T47D (cell line): ENCODE results near the gene SEC61A1.

Experiments used
- DNase-seq, 2 experiments: peaks; one replicate each; pipeline versions ENCODE4 v3.0.0 to v3.0.0-alpha.2; 2011 to 2012; ENCODE audit warnings: low read depth in 1 of 2, low spot score in 1 of 2
- JUND ChIP-seq: IDR thresholded peaks from 2 replicates; pipeline ENCODE4 v1.6.1; 2012; ENCODE audit warnings: low read depth
- in situ Hi-C: cut with HindIII; loops from 2 replicates; pipeline ENCODE4 v1.10.0; 2016; ENCODE audit warnings: low sequenced_read_pairs, low pct_unique_long_range_greater_than_20kb

Gene SEC61A1

GRCh38 chr3:128051837-128052594 is at the start of gene SEC61A1:
TSS of gene SEC61A1 (plus strand) at chr3:128052437. CDS start at chr3:128052553, 116 bp downstream.
- DNase-seq: peak; percentile 96 to 97
- no peak for TF ChIP-seq JUND
- in situ Hi-C loops: no loop called here

DNA sequence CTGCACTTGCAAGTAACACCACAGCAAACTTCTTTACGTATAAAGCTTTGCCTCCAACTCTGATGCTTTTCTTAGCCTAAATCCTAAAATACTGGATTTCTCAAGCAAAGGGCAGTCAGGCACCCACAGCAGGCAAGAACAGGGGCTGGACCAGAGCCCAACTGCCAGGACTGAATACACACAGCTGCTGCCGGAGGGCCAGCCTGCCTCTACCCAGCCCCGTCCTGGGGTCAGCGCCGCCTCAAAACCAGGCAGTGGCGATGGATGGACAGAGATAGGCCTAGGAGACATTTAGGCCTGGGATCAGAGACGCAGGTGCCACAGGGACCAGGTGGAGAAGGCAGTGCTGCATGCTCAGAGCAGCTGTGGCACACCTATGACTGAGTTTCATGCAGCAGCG is 47.6 kb upstream of the SEC61A1 start:
- in situ Hi-C loops: no loop called here
- TF ChIP-seq JUND: no peak
- DNase-seq: no peak

DNA sequence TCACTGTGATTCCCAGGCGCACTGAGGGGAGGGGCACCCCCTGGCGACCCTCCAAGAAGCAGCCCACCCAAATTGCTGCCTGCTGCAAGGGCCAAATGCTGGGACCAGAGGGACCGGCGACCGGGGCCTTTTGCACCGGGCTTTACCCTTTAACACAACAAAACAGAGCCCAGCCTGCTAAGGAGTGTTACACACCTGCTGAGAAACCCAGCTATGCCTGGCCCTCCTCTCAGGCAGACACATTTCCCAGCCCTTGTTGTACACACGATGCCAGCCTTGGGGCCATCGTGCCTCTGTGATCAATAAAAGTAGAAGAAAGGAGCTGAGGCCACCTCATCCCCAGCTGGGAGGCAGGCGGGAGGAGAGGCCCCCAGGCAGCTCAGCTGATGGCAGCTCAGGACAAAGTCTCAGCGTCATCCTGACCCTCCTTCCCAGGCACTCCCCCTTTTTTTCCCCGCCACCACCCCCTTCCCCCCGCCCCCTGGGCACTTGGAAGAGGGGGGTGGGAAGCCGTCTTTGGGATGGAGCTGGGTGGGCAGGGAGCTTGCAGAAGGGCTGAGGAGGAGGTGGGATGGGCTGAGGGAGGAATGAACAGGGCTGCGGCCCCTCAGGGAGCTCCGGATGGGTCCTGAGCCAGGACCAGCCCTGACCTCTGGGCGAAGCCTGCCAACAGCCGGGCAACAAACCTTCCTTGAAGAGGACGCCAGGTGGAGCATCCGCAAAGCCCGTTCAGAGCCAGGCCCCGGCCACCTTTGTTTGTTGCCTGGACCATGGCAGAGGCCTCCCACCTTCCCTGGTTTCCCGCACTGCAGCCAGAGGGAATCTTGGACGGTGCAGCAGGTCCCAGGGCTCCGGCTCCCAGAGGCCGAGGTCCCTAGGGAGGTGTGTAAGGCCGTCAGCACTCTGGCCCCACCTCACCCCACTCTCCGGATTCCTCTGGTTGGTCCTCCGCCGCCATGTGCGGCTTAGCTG is 45.9 kb upstream of the SEC61A1 start:
- no peak for DNase-seq

GRCh38 chr3:128007033-128007424 is 45.2 kb upstream of the SEC61A1 start:
- no peak for TF ChIP-seq JUND
- no peak for DNase-seq
- in situ Hi-C loops: no loop called here

More for the DNA sequence above, 45.9 kb upstream of the SEC61A1 start:
- TF ChIP-seq JUND: no peak
- in situ Hi-C loops: no loop called here

DNA sequence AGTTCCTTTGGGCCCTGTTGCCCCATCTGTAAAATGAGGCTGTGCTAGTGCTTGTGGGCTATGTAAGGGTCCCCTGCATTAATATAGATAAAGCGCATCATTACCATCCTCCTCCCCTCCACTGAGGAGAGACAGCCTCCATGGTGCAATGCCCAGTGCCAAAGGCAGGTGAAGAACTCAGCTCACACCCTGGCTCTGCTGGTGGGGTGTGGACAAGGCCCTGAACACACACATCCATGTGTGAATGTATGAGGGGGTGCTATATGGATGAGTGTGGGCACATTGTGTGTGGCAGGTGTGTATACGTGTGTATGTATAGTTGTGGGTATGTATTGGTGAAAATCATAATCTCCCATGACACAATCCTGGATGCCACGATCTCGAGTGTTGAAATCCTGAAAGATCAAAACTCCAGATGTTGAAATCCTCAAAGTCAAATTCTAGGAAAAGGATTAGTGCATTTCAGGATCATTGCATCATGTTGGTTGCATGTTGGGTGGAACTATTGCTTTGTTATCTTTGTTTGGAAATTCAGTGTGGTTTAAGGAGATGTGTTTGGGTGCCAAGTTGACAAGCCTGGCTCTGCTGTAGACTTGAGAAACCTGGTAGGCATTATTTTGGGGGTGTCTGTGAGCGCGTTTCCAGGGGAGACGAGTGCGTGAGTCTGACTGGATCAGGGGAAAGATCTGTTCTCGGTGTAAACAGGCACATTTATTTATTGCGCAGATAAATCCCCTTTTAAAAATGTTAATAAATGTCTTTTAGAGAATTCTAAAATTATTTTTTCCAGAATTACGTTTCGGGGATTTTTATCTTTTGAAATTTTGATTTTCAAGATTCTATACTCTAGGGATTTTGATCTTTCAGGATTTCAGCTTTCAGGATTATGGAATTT is 42.0 kb upstream of the SEC61A1 start:
- in situ Hi-C loops: no loop called here
- DNase-seq: no peak

GRCh38 chr3:128011140-128011539 is 41.1 kb upstream of the SEC61A1 start:
- TF ChIP-seq JUND: no peak
- in situ Hi-C loops: no loop called here
- peak; percentile 64 to 90 for DNase-seq

More for the DNA sequence above, 42.0 kb upstream of the SEC61A1 start:
- no peak for TF ChIP-seq JUND

DNA sequence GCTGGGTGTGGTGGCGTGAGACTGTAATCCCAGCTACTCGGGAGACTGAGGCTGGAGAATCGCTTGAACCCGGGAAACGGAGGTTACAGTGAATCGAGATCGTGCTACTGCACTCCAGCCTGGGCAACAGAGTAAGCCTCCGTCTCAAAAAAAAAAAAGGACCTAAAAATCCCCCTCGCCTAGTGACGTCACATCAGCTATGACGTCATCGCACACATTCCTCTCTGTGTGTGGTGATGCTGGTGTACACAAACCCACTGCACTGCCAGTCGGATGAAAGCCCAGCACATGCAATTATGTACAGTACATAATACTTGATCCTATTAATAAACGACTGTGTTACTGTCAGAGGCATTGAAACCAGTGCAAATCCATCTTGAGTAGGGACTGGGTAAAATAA is 40.2 kb upstream of the SEC61A1 start:
- DNase-seq: no peak

GRCh38 chr3:128014548-128014947 is 37.7 kb upstream of the SEC61A1 start:
- DNase-seq: no peak
- no peak for TF ChIP-seq JUND
- in situ Hi-C loops: no loop called here

More for the DNA sequence above, 40.2 kb upstream of the SEC61A1 start:
- TF ChIP-seq JUND: no peak
- in situ Hi-C loops: no loop called here

DNA sequence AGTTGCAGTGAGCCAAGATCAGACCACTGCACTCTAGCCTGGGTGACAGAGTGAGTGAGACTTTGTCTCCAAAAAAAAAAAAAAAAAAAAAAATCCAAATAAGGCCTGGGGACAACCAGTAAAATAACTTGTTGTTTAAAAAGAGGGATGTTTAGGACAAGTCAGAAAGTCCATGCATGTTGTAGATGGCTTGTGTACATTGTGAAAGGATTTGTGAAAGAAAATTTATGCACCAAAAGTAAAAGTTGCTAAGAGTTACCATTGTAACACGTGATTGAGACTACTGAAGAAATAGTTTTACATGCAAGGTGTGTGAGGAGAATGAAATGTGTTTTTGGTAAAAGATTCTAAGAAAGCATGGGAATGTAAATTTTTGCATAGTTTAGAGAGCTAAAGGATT is 35.7 kb upstream of the SEC61A1 start:
- in situ Hi-C loops: no loop called here
- no peak for TF ChIP-seq JUND
- no peak for DNase-seq

DNA sequence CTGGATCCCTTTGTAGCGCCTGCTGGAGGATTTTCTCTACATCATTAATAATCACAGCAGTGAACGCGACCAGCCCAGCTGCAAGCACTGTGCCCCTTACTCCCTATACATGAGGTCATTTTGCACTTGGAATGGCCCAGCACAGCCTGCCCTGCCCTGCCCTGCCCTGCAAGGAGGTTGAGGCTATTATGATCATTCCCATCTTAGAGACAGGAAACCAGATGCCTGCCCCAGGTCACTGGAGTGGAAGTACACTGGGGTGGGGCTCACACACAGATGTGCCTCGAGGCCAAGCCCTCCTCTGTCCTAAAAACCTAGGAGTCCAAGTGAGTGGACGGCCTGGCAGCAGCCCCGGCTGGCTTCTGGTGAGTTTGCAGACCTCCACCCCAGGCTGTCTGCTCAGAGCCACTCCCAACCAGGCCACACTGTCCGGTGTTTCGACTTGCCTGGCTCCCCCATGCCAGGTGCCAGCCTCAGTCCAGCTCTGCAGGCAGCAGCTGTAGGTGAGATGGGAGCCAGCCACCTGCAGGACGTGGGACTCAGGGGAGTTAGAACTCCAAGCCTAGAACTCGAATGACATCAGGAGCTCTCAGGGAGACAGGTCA is 30.4 kb upstream of the SEC61A1 start:
- DNase-seq: no peak
- no peak for TF ChIP-seq JUND
- in situ Hi-C loops: no loop called here

DNA sequence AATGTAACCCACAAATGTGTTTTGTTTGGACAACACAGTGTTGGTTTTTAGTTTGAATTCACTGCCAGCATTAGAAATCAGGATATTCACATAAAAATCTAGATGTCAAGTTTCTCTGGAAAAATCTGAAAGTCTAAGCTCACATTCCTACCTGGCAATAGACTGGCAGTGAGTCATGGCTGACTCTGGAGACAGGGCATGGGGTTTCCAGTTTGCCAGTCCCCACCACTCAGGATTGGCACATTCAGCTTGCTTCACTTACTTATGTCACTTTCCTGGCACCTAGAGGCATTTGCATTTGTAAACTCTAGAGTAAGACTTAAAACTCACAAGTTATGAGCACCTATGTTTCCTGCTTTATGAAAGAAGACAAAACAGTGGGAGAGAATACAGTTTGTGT is 19.1 kb upstream of the SEC61A1 start:
- no peak for DNase-seq
- in situ Hi-C loops: no loop called here
- no peak for TF ChIP-seq JUND

DNA sequence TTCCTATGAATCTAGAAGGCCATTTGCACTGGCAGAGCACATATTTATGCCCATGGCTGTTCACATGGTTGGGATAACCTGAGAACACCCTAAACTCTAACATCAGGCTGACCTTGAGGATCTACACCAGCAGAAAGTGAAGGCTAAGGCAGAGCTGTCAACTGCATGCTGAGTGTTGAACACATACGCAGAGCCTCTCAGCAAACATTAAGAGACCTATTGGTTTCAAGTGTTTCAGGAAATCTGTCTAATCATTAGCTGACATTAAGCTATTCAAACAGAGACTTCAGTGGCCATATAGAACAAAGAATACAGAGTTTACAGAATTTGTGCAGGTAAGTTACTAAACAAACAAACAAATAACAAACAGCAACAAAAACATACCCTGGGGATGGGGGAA is 16.1 kb upstream of the SEC61A1 start:
- in situ Hi-C loops: no loop called here
- no peak for DNase-seq

More for the DNA sequence above, 16.1 kb upstream of the SEC61A1 start:
- TF ChIP-seq JUND: no peak
